Heart left ventricle (tissue), 16 donors: ENCODE results near the gene NIF3L1. TPM values are rescaled to one million over a fixed set of nuclear protein-coding genes. Genes with fewer than 3 reads are reported as not detected.

ENCODE experiments used
- ATAC-seq, 4 donors: fragments of 200-7000 bp; cut with Tn5 transposase; one replicate each; pipeline ENCODE4 v1.9.1; 2020 to 2022; ENCODE audit warnings: moderate library complexity in 4 of 4, mild to moderate bottlenecking in 3 of 4, moderate number of reproducible peaks in 1 of 4
- DNase-seq, 5 donors: peaks; one replicate each; pipeline ENCODE4 v3.0.0-alpha.2; 2020
- H3K27ac ChIP-seq, 12 donors: fragments of 200-600 bp; sonication (generic) in 4 of 12; one replicate each; pipeline versions ENCODE4 v1.5.0 to v1.8.0; 2016 to 2022; ENCODE audit warnings: mild to moderate bottlenecking in 2 of 12
- H3K27me3 ChIP-seq, 9 donors: fragments of 200-600 bp; sonication (generic) in 2 of 9; one replicate each; pipeline versions ENCODE4 v1.5.1 to v1.8.0; 2016 to 2022; ENCODE audit warnings: mild to moderate bottlenecking in 3 of 9
- H3K36me3 ChIP-seq, 9 donors: fragments of 200-600 bp; sonication (generic) in 2 of 9; one replicate each; pipeline versions ENCODE4 v1.5.0 to v1.8.0; 2018 to 2022; ENCODE audit warnings: mild to moderate bottlenecking in 2 of 9
- H3K4me1 ChIP-seq, 12 donors: fragments of 200-600 bp; sonication (generic) in 4 of 12; one replicate each; pipeline versions ENCODE4 v1.5.0 to v1.8.0; 2016 to 2022; ENCODE audit warnings: mild to moderate bottlenecking in 3 of 12
- H3K4me3 ChIP-seq, 12 donors: fragments of 200-600 bp; sonication (generic) in 4 of 12; one replicate each; pipeline versions ENCODE4 v1.5.0 to v1.8.0; 2017 to 2022; ENCODE audit warnings: mild to moderate bottlenecking in 9 of 12, moderate library complexity in 4 of 12
- H3K9me3 ChIP-seq, 12 donors: fragments of 200-600 bp; sonication (generic) in 4 of 12; one replicate each; pipeline versions ENCODE4 v1.5.0 to v1.8.0; 2016 to 2022; ENCODE audit warnings: mild to moderate bottlenecking in 1 of 12
- POLR2A ChIP-seq, 2 donors: fragments of 450-650 bp; IDR thresholded peaks; one replicate each; pipeline ENCODE4 v1.6.1; 2017; ENCODE audit warnings: antibody characterized with exemption in 2 of 2, mild to moderate bottlenecking in 2 of 2, moderate library complexity in 2 of 2
- WGBS, 4 donors: extraction: QIAGEN DNeasy Blood & Tissue Kit in 2 of 4; methylation state at CpG; one replicate each; pipeline versions ENCODE4 v1.1.5 to v1.1.7; 2013 to 2018; 5-methylcytosine and 5-hydroxymethylcytosine counted together
- intact Hi-C, 10 donors: fragments of 100-400 bp; cut with DNase I; formaldehyde crosslinking; loops; one replicate each; pipeline versions ENCODE4 v1.11.1 to v1.14.2; 2022
- polyA plus RNA-seq, 2 donors: library from polyadenylated mRNA; stranded (reverse); fragments of 200-250 nt; gene quantifications; one replicate each; pipeline ENCODE4 v1.2.3, GENCODE V29; 2013
- total RNA-seq, 9 donors: library from RNA; depleted of rRNA in 2 of 9; stranded (reverse); fragments of >200 nt in 2 of 9; fragmentation: NEBNext Ultra II Directional in 3 of 9; extraction: Animal tissue kit (Norgen Biotek cat#: 25700) in 3 of 9; gene quantifications; one replicate each; pipeline versions ENCODE4 v1.1.0 to v1.2.4, GENCODE V29; 2016 to 2023
- TF ChIP-seq, protein P1 (sequence below), 12 donors: fragments of 200-600 bp; sonication (generic) in 4 of 12; IDR thresholded peaks; one replicate each; pipeline versions ENCODE4 v1.5.0 to v1.8.0; 2018 to 2022; ENCODE audit warnings: antibody characterized with exemption in 12 of 12, mild to moderate bottlenecking in 5 of 12
- donor health status: ischemic (EF 13 %, LVEDD 7.1; RV severe dilation, severe dysfunction).
- donor health status: healthy with polysubstance abuse.
- donor health status: DM: no; HTN: yes; CAD: no.
- donor health status: DM: no; HTN: no; CAD: no.
- donor health status: ischemic (EF 25% LVEDD 6.9; RV normal size, moderate dysfunction).
- donor health status: ischemic (EF 25% LVEDD 5.7; RV mildly dilated, moderate dysfunction).
- donor health status: healthy.
- donor health status: DM: yes; HTN: yes; CAD: no.
- donor health status: ischemic (EF 35%, LVEDD 5.7; RV mildly dilated, moderate dysfunction).
- donor health status: nonischemic (EF 11% LVEDD 7.7; RV severe dilation, severe dysfunction).
- donor health status: DM: yes; HTN: yes; CAD: no.
- donor health status: PGD.
- donor health status: ischemic (EF 29% LVEDD 5.4; RV normal size, mild dysfunction).
- donor health status: nonischemic (EF 23%, LVEDD 6.1; RV moderate dilation, normal function).

NIF3L1 gene
- total and polyA plus RNA-seq, 11 donors = 12.0 to 43.3 (median 21.6) TPM

DNA sequence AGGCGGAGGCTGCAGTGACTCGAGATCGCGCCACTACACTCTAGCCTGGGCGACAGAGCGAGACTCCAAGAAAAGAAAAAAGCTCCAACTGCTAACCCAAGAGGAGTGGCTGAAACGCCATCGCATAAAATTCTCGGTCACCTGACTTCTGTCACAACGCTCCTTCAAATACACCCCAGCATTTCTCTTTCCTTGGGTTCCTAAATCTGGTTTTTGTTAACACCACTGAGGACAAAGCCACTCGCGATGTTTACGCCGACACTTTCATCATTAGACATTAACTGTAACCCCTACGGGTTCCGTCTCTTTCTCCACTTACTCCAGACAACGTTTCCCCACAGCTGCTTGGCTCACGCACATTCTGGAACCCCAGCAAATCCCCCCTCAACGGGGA lies 25.4 kb upstream of the NIF3L1 start:
- WGBS, 4 donors = 0 to 1% (median 0%) methylated on average over 18 to 19 of the region's 19 CpGs
- peak overlapping the region; percentile 98 to 100 (median 100) for H3K27ac ChIP-seq
- TF ChIP-seq, protein P1, sequence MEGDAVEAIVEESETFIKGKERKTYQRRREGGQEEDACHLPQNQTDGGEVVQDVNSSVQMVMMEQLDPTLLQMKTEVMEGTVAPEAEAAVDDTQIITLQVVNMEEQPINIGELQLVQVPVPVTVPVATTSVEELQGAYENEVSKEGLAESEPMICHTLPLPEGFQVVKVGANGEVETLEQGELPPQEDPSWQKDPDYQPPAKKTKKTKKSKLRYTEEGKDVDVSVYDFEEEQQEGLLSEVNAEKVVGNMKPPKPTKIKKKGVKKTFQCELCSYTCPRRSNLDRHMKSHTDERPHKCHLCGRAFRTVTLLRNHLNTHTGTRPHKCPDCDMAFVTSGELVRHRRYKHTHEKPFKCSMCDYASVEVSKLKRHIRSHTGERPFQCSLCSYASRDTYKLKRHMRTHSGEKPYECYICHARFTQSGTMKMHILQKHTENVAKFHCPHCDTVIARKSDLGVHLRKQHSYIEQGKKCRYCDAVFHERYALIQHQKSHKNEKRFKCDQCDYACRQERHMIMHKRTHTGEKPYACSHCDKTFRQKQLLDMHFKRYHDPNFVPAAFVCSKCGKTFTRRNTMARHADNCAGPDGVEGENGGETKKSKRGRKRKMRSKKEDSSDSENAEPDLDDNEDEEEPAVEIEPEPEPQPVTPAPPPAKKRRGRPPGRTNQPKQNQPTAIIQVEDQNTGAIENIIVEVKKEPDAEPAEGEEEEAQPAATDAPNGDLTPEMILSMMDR (IDR thresholded peaks at IDR 0.05) = no peak
- no peak for TF ChIP-seq POLR2A (IDR thresholded peaks at IDR 0.05)
- DNase-seq (peak in 1 of 5 donors; percentile 43), ATAC-seq (peak in 1 of 4 donors; percentile 10)
- H3K27me3 ChIP-seq = no peaks in the 10 kb centered on the region
- H3K4me1 ChIP-seq = peaks cover 0 to 58% (median 31%) of the 10 kb centered on the region in 12 donors
- H3K4me3 ChIP-seq = peak overlapping the region; percentile 67 to 100 (median 96)
- intact Hi-C loops = loop anchor here in 7 of 10 donors (1.0 to 10.0 kb wide), 8 partner anchors 25 to 151 kb away; partner anchors contain the start of genes BZW1 (in 4 of the 7), NIF3L1 (in 2 of the 7) and PPIL3 (in 2 of the 7)
- peaks cover 0 to 41% (median 24%) of the 10 kb centered on the region in 9 donors for H3K36me3 ChIP-seq
- H3K9me3 ChIP-seq = no peaks in the 10 kb centered on the region

DNA sequence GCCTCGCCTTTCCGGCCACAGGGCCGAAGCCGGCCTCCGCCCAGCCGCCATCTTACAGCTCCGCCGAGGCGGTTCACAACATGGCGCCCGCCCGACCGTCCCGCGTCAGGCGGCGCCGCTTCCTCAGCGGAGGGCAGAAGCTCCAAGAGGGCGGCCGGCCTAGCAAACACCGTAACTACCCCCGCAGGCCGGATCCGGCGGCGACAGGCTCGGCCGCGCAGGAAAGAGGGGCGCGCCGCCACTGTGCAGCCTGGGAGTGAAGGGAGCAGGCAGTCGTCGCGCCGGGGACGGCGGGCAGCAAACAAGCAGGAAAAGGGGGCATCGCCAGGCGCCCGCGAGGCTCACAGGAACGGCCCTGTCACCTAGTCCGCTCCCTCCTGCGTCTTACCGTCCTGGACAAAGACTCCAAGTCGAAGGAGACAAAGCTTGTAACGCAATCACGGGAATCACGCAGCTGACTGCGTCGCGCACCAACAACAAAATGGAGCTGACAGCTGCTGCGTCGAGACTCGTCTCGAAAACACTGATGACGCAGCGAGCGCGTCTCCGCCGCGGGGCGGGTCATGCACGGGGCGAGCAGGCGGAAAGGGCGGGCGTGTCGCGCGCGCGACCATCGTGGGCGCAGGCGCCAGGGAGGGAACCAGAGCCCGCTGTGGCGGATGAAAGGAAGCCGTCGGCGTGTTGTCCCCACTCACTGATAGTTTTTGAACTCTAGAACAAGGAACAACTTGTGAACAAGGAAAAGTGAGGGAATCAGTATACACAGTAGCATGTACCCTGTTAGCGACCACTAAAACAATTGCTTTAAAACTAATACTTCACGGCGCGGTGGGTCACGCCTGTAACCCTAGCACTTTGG lies 24.8 kb upstream of the NIF3L1 start, which contains the start of gene CLK1:
Gene CLK1 (minus strand): TSS at position 483 of the 859 bp plus-strand sequence. CDS start 2,796 bp downstream, outside the sequence.
- 1% methylated on average over 61 to 89 of the region's 89 CpGs for WGBS, 4 donors
- H3K4me1 ChIP-seq = peaks cover 0 to 52% (median 24%) of the 10 kb centered on the region in 12 donors
- peak; percentile 88 to 95 (median 94) for ATAC-seq
- DNase-seq = peak; percentile 97 to 99 (median 98)
- H3K27ac ChIP-seq = peak within 1 kb of the TSS; percentile 98 to 100 (median 100)
- H3K27me3 ChIP-seq = no peaks in the 10 kb centered on the region
- intact Hi-C loops = loop anchor here in 7 of 10 donors (1.0 to 10.0 kb wide), 8 partner anchors 24 to 152 kb away; partner anchors contain the start of genes BZW1 (in 4 of the 7), NIF3L1 (in 2 of the 7) and PPIL3 (in 2 of the 7)
- peaks cover 0 to 35% (median 18%) of the 10 kb centered on the region in 9 donors for H3K36me3 ChIP-seq
- TF ChIP-seq, protein P1 (IDR thresholded peaks at IDR 0.05) = no peak
- peak; percentile 87 to 99 for TF ChIP-seq POLR2A (IDR thresholded peaks at IDR 0.05)
- H3K9me3 ChIP-seq = no peaks in the 10 kb centered on the region
- peak within 1 kb of the TSS; percentile 67 to 100 (median 96) for H3K4me3 ChIP-seq

DNA sequence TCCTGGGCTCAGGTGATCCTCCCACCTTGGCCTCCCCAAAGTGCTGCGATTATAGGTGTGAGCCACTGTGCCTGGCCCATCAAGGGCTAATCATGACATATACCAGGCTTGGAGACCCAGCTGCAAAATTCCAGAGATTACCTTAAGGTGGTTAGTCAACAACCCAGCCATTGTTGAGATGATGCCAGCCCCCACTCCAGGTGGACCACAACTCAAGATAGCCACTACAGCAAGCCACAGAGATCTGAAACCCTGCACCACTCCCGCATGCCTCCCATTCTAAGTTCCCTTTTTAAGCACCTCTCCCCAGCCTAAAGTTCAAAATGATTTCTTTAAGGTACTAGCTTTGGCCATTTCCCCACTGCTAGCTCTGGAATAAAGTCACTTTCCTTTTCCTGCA lies 20.2 kb upstream of the NIF3L1 start:
- DNase-seq (no peak), ATAC-seq (no peak)
- Histone ChIP-seq H3K9me3 (no peaks in the 10 kb centered on the region), H3K27ac (no peak overlapping the region), H3K27me3 (no peaks in the 10 kb centered on the region), H3K36me3 (peaks cover 0 to 35% (median 25%) of the 10 kb centered on the region in 9 donors), H3K4me3 (no peak overlapping the region), H3K4me1 (peaks cover 0 to 26% (median 7%) of the 10 kb centered on the region in 12 donors)
- 88 to 97% (median 94%) methylated on average over 2 of the region's 2 CpGs for WGBS, 4 donors
- TF ChIP-seq, protein P1 (IDR thresholded peaks at IDR 0.05) = no peak
- TF ChIP-seq POLR2A (IDR thresholded peaks at IDR 0.05) = no peak
- intact Hi-C loops = loop anchor here in 1 of 10 donors (10.0 kb wide), 1 partner anchor 154 kb away; no protein-coding TSS in a partner anchor

DNA sequence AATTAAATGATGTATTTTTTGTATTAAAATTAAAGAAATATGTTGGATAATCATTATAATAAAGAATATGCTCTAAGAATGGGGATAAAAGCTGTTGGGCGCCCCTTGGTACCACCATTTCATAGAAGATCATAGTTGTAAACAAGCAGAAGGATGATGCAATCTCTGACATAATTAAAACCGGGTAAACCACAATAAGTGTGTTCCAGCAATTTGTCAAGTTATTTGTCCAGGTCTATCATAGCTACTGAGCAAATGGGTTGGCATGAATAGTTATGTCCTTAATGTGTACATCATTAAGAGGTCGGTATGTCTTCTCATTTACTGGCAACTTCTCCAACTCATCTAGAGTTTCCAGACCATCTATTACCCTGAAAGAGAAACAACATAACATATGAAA lies 18.0 kb upstream of the NIF3L1 start:
- WGBS, 4 donors = 85 to 89% (median 88%) methylated on average over 3 of the region's 3 CpGs
- Histone ChIP-seq H3K27ac (no peak overlapping the region), H3K4me1 (peaks cover 0 to 12% (median 0%) of the 10 kb centered on the region in 12 donors), H3K4me3 (no peak overlapping the region), H3K27me3 (no peaks in the 10 kb centered on the region), H3K9me3 (no peaks in the 10 kb centered on the region), H3K36me3 (peaks cover 0 to 57% (median 46%) of the 10 kb centered on the region in 9 donors)
- ATAC-seq (no peak), DNase-seq (no peak)
- intact Hi-C loops = no loop called here
- TF ChIP-seq, protein P1 (IDR thresholded peaks at IDR 0.05) = no peak
- TF ChIP-seq POLR2A (IDR thresholded peaks at IDR 0.05) = no peak
